Fibroblast of skin of left biceps (primary cell): ENCODE data around the gene PDE6C.
"Not testable (repeated sequence)": the region's sequence is repeated elsewhere in the genome, so short reads cannot be mapped to it uniquely, and the experiment has no call there.

Experiments
- DNase-seq, 2 experiments: peaks; one replicate each; pipeline ENCODE4 v3.0.0-alpha.2; 2013; ENCODE audit warnings: low read depth in 2 of 2

The PDE6C gene

GRCh38 chr10:93630625-93631557, 18.6 kb downstream of the PDE6C start:
- no peak for DNase-seq

- DNase-seq, result no peak
These were observed 27.5 kb downstream of the PDE6C start for GRCh38 chr10:93639791-93640190.

DNA sequence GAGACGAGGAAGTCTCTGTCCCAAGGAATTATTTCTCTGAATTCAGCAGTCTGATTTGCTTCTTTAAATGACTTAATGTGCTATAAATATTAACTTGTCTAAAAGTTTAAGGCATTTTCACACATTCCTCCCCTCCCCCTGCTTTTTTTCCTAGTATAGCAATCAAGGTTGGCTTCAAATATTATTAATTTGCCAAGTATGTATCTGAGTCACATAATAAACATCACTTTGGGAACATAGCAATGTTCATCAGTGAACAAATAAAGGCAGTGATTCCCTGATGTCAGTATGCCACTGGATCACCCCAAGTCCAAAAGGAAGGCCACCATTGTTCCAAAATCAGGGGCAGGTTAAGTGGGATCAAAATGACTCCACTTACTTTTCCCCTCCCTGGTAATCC, 40.5 kb downstream of the PDE6C start:
- DNase-seq, result peak; percentile 1

- DNase-seq, result no peak
These were observed 41.9 kb downstream of the PDE6C start for GRCh38 chr10:93654201-93654600.

DNA sequence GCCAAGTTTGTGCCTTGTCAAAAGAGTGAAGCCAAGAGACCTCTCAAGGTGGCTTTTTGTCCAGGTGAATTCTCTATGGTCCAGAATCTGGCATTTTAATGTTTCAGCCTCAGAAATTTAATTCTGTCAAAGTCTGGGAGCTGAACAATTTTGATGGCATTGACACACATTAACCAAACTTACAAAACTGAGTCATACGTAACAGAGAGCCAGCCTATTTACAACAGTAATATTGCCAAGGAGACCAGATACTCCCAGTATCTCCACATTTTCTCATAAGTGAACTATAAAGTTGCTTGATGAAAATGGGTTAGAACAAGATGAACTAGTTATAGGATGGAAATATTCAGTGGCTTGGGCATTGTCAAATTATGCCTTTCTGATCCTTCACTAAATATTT, 43.8 kb downstream of the PDE6C start:
- DNase-seq, result no peak

DNA sequence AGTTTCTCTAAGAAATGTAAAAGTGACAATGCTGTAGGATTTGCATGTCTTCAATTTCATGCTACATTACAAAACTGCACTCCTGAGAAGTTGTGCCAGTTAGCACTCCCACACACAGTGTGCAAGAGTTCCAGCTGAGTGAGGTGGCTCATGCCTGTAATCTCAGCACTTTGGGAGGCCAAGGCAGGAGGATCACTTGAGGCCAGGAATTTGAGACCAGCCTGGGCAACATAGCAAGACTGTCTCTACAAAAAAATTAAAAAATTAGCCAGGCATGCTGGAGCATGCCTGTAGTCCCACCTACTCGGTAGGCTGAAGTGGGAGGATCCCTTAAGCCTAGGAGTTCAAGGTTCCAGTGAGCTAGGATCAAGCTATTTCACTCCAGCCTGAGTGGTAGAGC, 45.4 kb downstream of the PDE6C start:
- no peak for DNase-seq

DNA sequence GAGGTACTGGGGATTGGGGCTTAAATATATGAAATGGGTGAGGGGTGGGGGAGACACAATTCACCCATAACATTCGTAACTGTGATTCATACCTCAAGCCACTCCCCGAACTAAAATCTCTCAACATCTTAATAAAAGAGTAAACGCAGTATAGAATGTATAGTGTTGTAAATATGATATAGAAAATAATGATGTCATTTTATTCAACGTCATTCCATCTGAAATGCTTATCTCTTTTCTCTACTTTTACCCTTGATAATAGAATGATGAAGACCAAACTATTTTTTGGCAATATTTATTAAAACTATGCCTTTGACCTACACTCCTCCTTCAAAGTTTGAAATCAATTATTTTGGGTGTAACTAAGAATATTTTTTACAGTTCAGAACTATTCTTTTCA, 53.7 kb downstream of the PDE6C start:
- no peak for DNase-seq

- no peak for DNase-seq
These were observed 55.5 kb downstream of the PDE6C start for GRCh38 chr10:93667795-93668194.

DNA sequence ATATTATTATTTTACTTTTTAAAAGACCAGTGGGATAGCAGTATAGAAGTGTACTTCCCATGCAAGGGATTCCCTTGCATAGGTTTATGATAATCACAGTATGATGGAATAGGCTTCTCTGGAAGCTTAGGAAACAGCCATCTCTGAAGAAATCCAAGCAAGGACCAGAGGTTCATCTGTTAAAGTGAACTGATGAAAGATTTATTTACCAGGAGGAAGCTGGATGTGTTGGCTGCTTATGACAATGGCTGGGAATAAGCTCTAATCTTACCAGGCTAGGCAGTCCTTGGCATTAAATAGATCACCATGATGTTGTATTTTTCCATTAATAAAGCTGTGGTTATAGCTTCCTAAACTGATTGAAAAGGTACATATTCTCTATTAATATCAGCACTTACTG, 58.0 kb downstream of the PDE6C start:
- no peak for DNase-seq

GRCh38 chr10:93671042-93671441, 58.7 kb downstream of the PDE6C start:
- no peak for DNase-seq

- DNase-seq, result no peak
These were observed 59.8 kb downstream of the PDE6C start for GRCh38 chr10:93672022-93672678.

- no peak for DNase-seq
These were observed 60.6 kb downstream of the PDE6C start for GRCh38 chr10:93672890-93673289.

DNA sequence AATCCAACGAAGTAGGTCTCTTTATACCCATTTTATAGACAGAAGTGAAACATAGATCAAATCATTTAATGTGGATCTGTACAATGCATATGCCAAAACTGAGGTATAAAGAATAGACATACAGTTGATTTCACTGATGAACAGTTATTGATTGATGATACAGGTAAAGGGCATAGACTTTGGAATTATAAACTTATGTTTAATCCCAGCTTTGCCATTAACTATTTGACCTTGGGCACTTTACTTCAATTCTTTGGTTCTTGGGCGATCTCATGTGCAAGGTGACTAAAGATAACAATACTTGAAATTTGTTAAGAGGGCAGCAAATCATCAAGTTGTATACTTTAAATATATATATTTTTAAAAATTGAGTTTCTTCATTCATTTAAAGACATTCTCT, 61.5 kb downstream of the PDE6C start:
- DNase-seq, result no peak

- no peak for DNase-seq
These were observed 66.0 kb downstream of the PDE6C start for GRCh38 chr10:93678386-93678785.

DNA sequence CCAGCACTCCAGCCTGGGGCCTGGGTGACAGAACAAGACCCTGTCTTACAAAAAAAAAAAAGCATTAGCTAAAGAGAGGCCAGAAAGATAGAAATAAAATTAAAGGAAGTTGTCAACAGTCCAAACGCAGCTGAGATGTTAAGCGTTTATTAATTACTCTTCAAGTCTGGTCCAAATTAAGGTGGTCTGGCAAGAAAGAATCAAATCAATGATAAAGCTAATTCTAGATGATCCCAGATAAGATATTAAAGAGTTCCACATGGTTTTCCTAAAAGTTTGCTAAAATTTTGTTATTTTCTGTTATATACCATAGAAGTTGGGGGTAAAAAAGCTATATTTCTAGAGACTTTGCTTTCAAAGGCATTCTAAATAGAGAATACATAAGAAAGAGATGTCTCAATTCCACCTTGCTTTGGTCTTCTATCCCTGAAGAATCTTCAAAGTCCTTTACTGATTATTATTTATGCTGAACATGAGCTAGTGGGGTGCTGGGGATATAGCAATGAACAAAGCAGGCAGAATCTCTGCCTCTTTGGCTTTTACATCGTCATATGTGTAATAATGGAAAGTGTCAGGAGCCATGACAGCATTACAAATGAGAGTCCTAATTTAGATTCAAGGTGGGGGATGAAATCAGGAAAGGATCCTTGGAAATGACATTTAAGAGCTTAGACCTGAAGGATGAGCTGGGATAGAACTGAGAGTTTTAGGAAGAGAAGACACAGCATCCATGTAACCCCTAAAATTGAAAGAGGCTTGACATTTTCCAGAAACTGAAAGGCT, 66.7 kb downstream of the PDE6C start:
- DNase-seq, result no peak

DNA sequence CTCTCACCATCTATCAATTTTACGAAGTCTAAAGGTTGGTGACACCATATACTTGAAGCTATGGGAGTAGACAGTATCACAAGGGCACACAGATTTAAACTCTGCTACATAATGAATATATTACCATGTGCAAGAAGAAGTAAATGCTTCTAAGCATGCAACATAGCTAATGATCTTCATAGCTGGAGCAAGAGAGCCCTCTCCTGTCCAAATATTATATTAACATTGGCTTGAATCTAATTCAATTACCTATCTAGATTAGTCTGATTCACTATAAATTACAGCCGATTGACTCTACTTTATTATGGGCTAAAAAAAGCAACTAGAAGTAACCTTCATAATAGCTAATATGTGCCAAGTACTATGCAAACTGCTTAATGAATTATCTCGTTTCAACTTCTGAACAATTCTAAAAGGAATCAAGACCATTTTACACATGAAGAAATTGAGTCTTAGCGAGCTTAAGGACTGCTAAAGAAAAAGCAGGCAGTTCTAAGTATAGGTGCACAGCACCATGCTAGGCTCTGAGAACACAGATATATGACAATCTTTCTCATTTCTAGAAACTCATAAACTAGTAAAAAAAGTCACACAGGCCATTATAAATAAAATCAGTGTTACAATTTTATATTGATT, 68.2 kb downstream of the PDE6C start:
- DNase-seq, result no peak

DNA sequence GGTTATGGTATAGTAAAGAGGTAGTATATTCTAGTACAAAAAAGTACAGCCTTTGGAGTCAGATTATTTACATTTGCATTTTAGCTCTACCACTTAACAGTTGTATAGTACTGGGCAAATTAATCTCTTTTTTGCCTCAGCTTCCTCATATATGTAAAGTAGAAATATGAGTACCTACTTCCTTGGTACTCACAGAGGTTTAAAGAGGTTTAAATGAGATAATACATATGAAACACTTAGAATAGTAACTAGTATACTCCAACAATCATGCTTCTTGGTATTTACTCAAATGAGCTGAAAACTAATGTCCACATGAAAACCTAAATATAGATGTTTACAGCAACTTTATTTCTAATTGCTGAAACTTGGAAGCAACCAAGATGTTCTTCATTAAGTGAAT, 75.4 kb downstream of the PDE6C start:
- DNase-seq, result no peak

DNA sequence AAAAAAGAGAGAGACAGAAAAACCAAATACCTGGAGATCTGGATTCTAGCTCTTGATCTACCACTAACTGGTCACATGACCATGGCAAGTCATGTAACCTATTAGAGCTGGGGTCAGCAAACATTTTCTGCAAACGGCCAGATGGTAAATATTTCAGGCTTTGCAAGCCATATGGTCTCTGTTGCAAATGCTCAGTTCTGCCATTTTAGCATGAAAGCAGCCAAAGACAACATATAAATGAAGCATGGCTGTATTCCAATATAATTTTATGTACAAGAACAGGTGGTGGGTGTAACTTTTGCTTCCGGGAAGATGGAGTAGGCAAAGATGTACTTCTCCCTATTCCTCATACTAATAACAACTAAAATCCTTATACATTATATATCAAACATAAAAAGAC, 83.4 kb downstream of the PDE6C start:
- DNase-seq, result no peak

- not testable (repeated sequence) for DNase-seq
These were observed 84.2 kb downstream of the PDE6C start for GRCh38 chr10:93696582-93696981.

- no peak for DNase-seq
These were observed 84.9 kb downstream of the PDE6C start for GRCh38 chr10:93697207-93697606.

GRCh38 chr10:93701866-93702209, 89.5 kb downstream of the PDE6C start:
- DNase-seq, result peak; percentile 10
